Glutamatergic neuron (in vitro differentiated cells): Measurements from ENCODE around the gene PIGL. TPM values are rescaled to one million over a fixed set of nuclear protein-coding genes. Genes with fewer than 3 reads are reported as not detected.
A peak's percentile ranks its signal among the peaks of the same experiment; 100 is the strongest.

Experiments used
- DNase-seq: peaks from one replicate; pipeline ENCODE4 v3.0.0; 2022
- H3K27ac Mint-ChIP-seq: one replicate; pipeline ENCODE4 v1.8.0; 2020; ENCODE audit warnings: mild to moderate bottlenecking, mixed read lengths, inconsistent platforms; ENCODE audit not compliant: unreplicated experiment
- H3K27me3 Mint-ChIP-seq: one replicate; pipeline ENCODE4 v1.8.0; 2020; ENCODE audit warnings: mild to moderate bottlenecking, moderate library complexity, mixed read lengths, inconsistent platforms; ENCODE audit not compliant: unreplicated experiment
- H3K36me3 Mint-ChIP-seq: one replicate; pipeline ENCODE4 v1.8.0; 2020; ENCODE audit warnings: mild to moderate bottlenecking, mixed read lengths, inconsistent platforms; ENCODE audit not compliant: unreplicated experiment
- H3K4me1 Mint-ChIP-seq: one replicate; pipeline ENCODE4 v1.8.0; 2020; ENCODE audit warnings: mild to moderate bottlenecking, low read depth, mixed read lengths, inconsistent platforms; ENCODE audit not compliant: unreplicated experiment
- H3K4me3 Mint-ChIP-seq: one replicate; pipeline ENCODE4 v1.8.0; 2020; ENCODE audit warnings: mild to moderate bottlenecking, mixed read lengths, inconsistent platforms; ENCODE audit not compliant: unreplicated experiment
- H3K9me3 Mint-ChIP-seq: one replicate; pipeline ENCODE4 v1.8.0; 2020; ENCODE audit warnings: mild to moderate bottlenecking, moderate library complexity, mixed read lengths, inconsistent platforms; ENCODE audit not compliant: unreplicated experiment
- microRNA-seq: library from miRNA; unstranded; fragments of <30 nt; microRNA quantifications from one replicate; pipeline ENCODE4, GENCODE V29; 2020; ENCODE audit not compliant: unreplicated experiment
- total RNA-seq: library from RNA; stranded (reverse); fragmentation: NEBNext Ultra II Directional; extraction: Animal tissue kit (Norgen Biotek cat#: 25700); gene quantifications from one replicate; pipeline ENCODE4 v1.2.1, GENCODE V29; 2021; ENCODE audit not compliant: unreplicated experiment
- TF ChIP-seq, protein P1 (sequence below): fragments of 200-600 bp; sonication (generic); IDR thresholded peaks from one replicate; pipeline ENCODE4 v1.5.0; 2021; ENCODE audit not compliant: partially characterized antibody, unreplicated experiment

The PIGL gene
- total RNA-seq, 1 donor from 2014 or later, result 37.0 TPM

DNA sequence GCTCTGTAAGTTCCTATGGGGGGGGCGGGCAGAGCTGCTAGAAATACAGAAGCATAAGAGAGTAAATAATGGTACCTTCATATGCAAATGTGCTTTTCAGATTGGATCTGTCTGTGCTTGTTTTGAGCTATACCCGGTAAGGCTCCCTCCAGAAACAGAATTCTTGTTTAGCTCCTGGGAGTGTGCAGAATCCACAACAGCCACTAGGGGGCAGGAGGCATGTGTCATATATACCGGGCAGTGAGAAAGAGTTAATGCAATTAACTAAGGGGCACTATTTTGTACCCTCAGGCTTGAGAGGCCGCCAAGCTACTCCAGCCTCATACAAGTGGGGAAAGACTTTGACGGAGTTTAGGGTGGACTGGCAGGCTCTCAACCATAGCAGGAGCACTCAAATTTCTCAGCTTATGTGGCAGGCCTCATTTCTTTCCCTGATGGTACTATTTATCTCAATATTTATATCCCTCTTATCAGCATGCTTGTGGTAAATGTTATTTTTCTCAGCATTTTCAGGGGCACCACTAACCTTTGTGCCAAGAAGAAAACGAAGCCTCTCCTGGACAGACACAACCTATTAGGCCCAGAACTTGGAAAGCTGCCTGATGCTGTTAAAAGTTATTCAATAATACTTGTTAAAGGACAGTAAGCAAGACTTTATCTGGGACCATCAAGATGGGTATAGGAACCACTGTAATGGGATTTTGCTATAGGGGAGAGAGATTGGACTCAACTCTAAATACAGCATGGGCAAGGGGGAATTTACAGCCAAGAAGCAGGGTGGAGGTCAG is 146.9 kb downstream of the PIGL start:
- Mint-ChIP-seq H3K27ac (no peak overlapping the region), H3K9me3 (no peaks in the 10 kb centered on the region), H3K4me3 (no peak overlapping the region), H3K36me3 (no peaks in the 10 kb centered on the region), H3K27me3 (no peaks in the 10 kb centered on the region), H3K4me1 (no peaks in the 10 kb centered on the region)
- peak; percentile 85 for DNase-seq
- TF ChIP-seq, protein P1, sequence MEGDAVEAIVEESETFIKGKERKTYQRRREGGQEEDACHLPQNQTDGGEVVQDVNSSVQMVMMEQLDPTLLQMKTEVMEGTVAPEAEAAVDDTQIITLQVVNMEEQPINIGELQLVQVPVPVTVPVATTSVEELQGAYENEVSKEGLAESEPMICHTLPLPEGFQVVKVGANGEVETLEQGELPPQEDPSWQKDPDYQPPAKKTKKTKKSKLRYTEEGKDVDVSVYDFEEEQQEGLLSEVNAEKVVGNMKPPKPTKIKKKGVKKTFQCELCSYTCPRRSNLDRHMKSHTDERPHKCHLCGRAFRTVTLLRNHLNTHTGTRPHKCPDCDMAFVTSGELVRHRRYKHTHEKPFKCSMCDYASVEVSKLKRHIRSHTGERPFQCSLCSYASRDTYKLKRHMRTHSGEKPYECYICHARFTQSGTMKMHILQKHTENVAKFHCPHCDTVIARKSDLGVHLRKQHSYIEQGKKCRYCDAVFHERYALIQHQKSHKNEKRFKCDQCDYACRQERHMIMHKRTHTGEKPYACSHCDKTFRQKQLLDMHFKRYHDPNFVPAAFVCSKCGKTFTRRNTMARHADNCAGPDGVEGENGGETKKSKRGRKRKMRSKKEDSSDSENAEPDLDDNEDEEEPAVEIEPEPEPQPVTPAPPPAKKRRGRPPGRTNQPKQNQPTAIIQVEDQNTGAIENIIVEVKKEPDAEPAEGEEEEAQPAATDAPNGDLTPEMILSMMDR, result peak; percentile 94

DNA sequence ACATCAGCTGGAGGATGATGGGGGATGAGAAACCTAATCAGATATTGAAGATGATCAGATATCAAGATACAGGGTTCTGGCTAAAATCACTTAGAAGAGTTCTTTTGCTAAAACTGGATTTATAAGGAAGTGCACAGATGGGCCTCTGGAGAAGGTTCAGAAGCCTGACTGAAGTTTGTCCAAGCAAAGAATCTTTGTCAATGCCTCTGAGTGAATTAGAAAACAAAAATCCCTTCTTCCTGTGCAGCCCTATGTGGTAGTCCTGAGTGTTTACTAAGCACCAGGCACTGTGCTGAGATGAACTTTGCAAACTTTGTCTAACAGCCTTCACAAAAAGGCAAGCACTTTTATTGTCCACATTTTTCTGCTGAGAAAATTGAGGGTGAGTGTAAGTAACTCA is 147.6 kb downstream of the PIGL start:
- TF ChIP-seq, protein P1, result no peak
- H3K4me1 Mint-ChIP-seq, result no peaks in the 10 kb centered on the region
- H3K36me3 Mint-ChIP-seq, result no peaks in the 10 kb centered on the region
- DNase-seq, result no peak
- no peak overlapping the region for H3K27ac Mint-ChIP-seq
- H3K27me3 Mint-ChIP-seq, result no peaks in the 10 kb centered on the region
- no peak overlapping the region for H3K4me3 Mint-ChIP-seq
- H3K9me3 Mint-ChIP-seq, result no peaks in the 10 kb centered on the region

DNA sequence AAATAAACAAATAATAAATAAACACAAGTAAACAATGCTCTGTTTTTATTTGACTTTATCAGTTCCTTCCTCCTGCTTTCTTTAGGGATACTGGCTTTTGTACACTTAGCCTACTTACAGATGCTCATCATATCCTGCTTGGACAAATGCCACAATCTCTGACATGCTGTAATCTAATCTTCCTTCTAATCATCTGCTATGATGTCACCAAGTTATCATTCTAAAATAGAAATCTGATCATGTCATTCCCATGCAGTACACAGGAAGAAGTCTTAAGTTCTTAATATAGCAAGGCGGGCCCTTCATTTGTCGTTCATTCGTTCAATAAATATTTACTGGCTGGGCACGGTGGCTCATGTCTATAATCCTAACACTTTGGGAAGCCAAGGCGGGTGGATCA is 154.7 kb downstream of the PIGL start:
- Mint-ChIP-seq H3K27ac (no peak overlapping the region), H3K4me3 (no peak overlapping the region), H3K4me1 (no peaks in the 10 kb centered on the region), H3K36me3 (no peaks in the 10 kb centered on the region), H3K9me3 (no peaks in the 10 kb centered on the region), H3K27me3 (peaks cover 2% of the 10 kb centered on the region)
- TF ChIP-seq, protein P1, result no peak
- no peak for DNase-seq

DNA sequence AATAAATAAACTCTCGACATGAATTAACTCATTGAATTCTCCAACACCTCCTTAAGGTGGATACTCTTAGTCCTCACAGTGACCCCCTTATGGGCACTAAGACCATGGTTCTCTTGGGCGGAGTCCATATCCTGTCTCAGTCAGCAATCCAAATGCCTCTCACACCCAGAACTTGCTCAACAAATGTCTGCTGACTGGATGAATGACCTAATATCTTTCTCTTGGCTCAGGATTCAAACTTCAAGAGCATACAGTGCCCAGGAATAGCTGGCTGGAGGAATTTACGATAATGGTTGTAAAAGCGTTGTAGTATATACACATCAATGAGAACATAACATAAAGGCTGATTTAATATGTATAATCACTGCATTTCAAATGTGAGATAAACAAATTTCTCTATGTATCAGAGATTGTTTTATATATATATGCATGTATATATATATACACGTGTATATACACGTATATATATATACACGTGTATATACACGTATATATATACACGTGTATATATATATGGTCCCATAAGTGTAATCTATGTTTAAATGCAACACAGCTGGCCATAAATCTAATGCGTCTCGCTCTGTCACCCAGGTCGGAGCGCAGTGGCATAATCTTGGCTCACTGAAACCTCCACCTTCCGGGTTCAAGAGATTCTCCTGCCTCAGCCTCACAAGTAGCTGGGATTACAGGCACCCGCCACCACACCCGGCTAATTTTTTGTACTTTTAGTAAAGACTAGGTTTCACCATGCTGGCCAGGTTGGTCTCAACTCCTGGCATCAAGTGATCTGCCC is 157.3 kb downstream of the PIGL start:
- H3K27me3 Mint-ChIP-seq, result peaks cover 2% of the 10 kb centered on the region
- H3K27ac Mint-ChIP-seq, result no peak overlapping the region
- no peak overlapping the region for H3K4me3 Mint-ChIP-seq
- H3K4me1 Mint-ChIP-seq, result no peaks in the 10 kb centered on the region
- TF ChIP-seq, protein P1, result no peak
- no peaks in the 10 kb centered on the region for H3K36me3 Mint-ChIP-seq
- H3K9me3 Mint-ChIP-seq, result no peaks in the 10 kb centered on the region
- DNase-seq, result no peak

Small RNA genes lying within 50 kb of the gene (microRNA-seq; reads per million reads assigned to microRNA genes)
- not detected for gene MIR1288

Other genes with a start within 250 kb of the PIGL start
- gene ZSWIM7, start 217.5 kb upstream of the PIGL start, total RNA-seq, result 29.0 TPM
- gene TTC19, start 217.4 kb upstream of the PIGL start, total RNA-seq, result 35.9 TPM
- 152 TPM for gene NCOR1, start 1.7 kb upstream of the PIGL start, total RNA-seq
- 178 TPM for gene CENPV, start 136.3 kb downstream of the PIGL start, total RNA-seq
- 1,286 TPM for gene UBB, start 163.9 kb downstream of the PIGL start, total RNA-seq
- gene TRPV2, start 198.4 kb downstream of the PIGL start, total RNA-seq, result 27.0 TPM